HG03520 (cell line): ENCODE measurements around the gene TMC2.
"Not testable (repeated sequence)": the region's sequence is repeated elsewhere in the genome, so short reads cannot be mapped to it uniquely, and the experiment has no call there.

Source experiments
- ATAC-seq: cut with Tn5 transposase; IDR thresholded peaks from one replicate; pipeline ENCODE4 v1.9.1; 2021; ENCODE audit warnings: mild to moderate bottlenecking, moderate library complexity; ENCODE audit not compliant: unreplicated experiment

The TMC2 gene

GRCh38 chr20:2523919-2524708 lies 12.3 kb upstream of the TMC2 start:
- ATAC-seq: no peak

- no peak for ATAC-seq
Observed at GRCh38 chr20:2524709-2525506, 11.5 kb upstream of the TMC2 start.

- not testable (repeated sequence) for ATAC-seq
Observed at GRCh38 chr20:2526218-2526583, 10.2 kb upstream of the TMC2 start.

- no peak for ATAC-seq
Observed at GRCh38 chr20:2527762-2528161, 8.6 kb upstream of the TMC2 start.

- no peak for ATAC-seq
Observed at GRCh38 chr20:2528671-2529271, 7.6 kb upstream of the TMC2 start.

GRCh38 chr20:2533118-2533517 lies 3.3 kb upstream of the TMC2 start:
- ATAC-seq: no peak

- no peak for ATAC-seq
Observed at GRCh38 chr20:2535711-2536559, 438 bp upstream of the TMC2 start.

- ATAC-seq: no peak
Observed at GRCh38 chr20:2537101-2537500, 728 bp downstream of the TMC2 start.

- no peak for ATAC-seq
Observed at GRCh38 chr20:2538356-2538755, 2.0 kb downstream of the TMC2 start.

GRCh38 chr20:2538931-2539720 lies 2.8 kb downstream of the TMC2 start:
- no peak for ATAC-seq

GRCh38 chr20:2541940-2542339 lies 5.6 kb downstream of the TMC2 start:
- ATAC-seq: no peak

- ATAC-seq: no peak
Observed at GRCh38 chr20:2542361-2542760, 6.0 kb downstream of the TMC2 start.

GRCh38 chr20:2544211-2544610 lies 7.8 kb downstream of the TMC2 start:
- ATAC-seq: no peak

- no peak for ATAC-seq
Observed at GRCh38 chr20:2545594-2545993, 9.2 kb downstream of the TMC2 start.

- ATAC-seq: no peak
Observed at GRCh38 chr20:2557873-2558580, 21.7 kb downstream of the TMC2 start.

GRCh38 chr20:2558581-2559278 lies 22.4 kb downstream of the TMC2 start:
- no peak for ATAC-seq

GRCh38 chr20:2559279-2559626 lies 22.9 kb downstream of the TMC2 start:
- no peak for ATAC-seq

- ATAC-seq: no peak
Observed at GRCh38 chr20:2559651-2560050, 23.3 kb downstream of the TMC2 start.

- ATAC-seq: no peak
Observed at GRCh38 chr20:2563116-2563515, 26.7 kb downstream of the TMC2 start.
